Measurements from ENCODE around the gene ARL5B.

ARL5B gene

GRCh38 chr10:18685555-18685954 is 26.3 kb downstream of the ARL5B start:
- TF ChIP-seq, protein P1, sequence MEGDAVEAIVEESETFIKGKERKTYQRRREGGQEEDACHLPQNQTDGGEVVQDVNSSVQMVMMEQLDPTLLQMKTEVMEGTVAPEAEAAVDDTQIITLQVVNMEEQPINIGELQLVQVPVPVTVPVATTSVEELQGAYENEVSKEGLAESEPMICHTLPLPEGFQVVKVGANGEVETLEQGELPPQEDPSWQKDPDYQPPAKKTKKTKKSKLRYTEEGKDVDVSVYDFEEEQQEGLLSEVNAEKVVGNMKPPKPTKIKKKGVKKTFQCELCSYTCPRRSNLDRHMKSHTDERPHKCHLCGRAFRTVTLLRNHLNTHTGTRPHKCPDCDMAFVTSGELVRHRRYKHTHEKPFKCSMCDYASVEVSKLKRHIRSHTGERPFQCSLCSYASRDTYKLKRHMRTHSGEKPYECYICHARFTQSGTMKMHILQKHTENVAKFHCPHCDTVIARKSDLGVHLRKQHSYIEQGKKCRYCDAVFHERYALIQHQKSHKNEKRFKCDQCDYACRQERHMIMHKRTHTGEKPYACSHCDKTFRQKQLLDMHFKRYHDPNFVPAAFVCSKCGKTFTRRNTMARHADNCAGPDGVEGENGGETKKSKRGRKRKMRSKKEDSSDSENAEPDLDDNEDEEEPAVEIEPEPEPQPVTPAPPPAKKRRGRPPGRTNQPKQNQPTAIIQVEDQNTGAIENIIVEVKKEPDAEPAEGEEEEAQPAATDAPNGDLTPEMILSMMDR (IDR thresholded peaks at IDR 0.05) = no peak

GRCh38 chr10:18687195-18687594 is 28.0 kb downstream of the ARL5B start:
- TF ChIP-seq, protein P1 (IDR thresholded peaks at IDR 0.05) = no peak

- TF ChIP-seq, protein P1 (IDR thresholded peaks at IDR 0.05) = no peak
These were observed 28.5 kb downstream of the ARL5B start for GRCh38 chr10:18687706-18688105.

DNA sequence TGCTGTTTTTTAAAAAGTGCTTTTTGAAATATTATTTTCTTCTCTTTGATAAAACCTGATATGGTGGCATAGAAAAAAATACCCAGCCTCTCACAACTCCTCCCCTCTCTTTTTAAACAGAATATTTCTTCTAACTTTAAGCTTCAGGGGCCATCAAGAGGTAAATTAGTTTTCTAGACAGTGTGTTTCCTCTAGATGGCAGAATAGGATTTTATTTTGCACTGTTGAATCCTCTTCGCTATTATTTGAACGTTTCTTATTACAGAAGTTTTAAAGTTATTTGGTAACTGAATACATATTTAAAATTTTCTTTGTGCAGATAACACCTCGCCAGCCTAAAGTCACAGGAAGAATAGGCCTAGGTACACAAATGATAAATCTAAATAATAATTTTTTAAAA is 30.3 kb downstream of the ARL5B start:
- TF ChIP-seq, protein P1 (IDR thresholded peaks at IDR 0.05) = peak; percentile 59

- TF ChIP-seq, protein P1 (IDR thresholded peaks at IDR 0.05) = no peak
These were observed 31.3 kb downstream of the ARL5B start for GRCh38 chr10:18690541-18690940.

DNA sequence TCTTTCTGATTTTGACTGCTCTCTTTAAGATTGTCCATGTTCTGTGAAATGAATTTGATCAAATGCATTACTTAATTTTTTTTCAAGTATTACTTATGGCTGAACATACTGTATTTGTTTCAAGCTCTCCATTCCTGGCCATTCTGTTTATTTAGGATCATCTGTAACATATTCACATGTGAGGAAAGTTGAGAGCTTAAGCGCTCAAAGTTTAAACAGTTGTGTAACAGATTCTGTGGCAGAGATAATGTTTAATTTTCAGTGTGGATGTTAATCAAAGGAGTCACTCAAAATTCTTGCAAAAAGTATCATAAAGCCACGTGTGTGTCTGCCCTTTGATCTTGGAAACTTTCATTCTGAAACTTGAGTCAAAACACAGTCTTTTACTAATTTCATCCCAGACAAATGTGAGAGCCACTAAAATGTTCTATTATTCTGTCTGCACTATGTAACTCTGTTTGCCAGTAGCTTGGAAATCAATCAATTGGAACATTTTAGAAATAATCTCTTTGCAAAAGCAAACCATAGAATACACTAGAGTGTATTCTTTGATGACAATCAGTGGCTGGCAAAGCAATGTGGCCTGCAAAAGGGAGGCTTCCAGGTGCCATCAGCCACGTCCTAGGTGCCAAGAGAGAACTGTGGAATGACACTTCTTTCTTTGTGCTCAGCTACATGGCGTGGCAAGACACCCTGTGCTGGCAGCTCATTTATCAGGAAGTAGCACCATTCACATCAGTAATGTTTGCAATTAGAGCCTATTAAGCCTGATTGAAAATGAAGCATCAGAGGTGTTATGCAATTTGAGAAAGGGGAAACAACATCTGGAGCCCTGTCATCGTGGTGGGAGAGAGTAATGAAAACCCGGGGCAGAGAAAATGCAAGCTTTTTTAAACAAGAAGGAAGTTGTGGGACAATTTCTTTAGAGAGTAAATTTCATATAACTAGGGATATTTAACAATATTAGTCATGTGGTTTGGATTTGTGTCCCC is 40.9 kb downstream of the ARL5B start:
- TF ChIP-seq, protein P1 (IDR thresholded peaks at IDR 0.05) = no peak

- TF ChIP-seq, protein P1 (IDR thresholded peaks at IDR 0.05) = no peak
These were observed 44.3 kb downstream of the ARL5B start for GRCh38 chr10:18703521-18703920.

Data from LNCAP (cell line).